Left renal pelvis (tissue), 4 donors: ENCODE data around the gene ZNF862. TPM values are rescaled to one million over a fixed set of nuclear protein-coding genes. Genes with fewer than 3 reads are reported as not detected.

Experiments
- DNase-seq, 4 donors: peaks; one replicate each; pipeline ENCODE4 v3.0.0-alpha.2; 2013; ENCODE audit warnings: low read depth in 4 of 4, low spot score in 3 of 4
- polyA plus RNA-seq, 4 donors: library from polyadenylated mRNA; unstranded; fragments of 120-200 nt; gene quantifications; one replicate each; pipeline ENCODE4 v1.2.1, GENCODE V29; 2013; ENCODE audit not compliant: insufficient read length in 4 of 4

The ZNF862 gene
- polyA plus RNA-seq, 4 donors = 16.7 to 27.3 (median 19.2) TPM

DNA sequence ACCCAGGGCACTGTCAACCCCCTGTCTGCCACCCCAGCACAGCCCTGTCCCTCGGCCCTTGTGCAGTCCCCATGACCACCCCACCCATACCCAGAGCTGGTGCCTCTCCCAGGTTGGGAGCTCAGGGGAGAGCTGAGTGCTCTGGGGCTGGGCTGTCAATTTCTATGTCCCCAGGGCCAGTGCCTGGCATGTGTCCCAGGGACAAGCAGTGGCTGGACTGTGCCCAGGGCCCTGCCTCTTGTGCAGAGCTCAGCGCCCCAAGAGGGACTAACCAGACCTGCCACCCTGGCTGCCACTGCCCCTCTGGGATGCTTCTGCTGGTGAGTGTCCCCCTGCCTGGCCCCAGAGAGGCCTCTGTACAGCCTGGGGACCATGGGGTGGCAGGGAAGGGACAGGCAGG is 29.0 kb upstream of the ZNF862 start:
- no peak for DNase-seq

DNA sequence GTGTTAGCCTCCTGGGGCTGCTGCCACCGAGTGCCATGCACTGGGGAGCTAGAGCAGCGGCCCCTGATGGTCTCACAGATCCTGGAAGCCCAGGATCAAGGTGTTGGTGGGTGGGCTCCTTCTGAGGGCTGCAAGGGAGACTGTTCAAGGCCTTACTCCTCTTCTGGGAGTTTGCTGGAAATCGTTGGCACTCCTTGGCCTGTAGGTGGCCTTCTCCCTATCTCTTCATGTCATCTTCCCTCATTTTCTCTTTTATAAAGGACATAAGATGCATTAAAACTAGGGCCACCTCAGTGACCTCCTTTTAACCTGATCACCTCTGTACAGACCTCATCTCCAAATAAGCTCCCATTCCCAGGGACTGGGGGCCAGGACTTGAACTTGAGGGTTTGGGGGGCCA is 27.0 kb upstream of the ZNF862 start:
- no peak for DNase-seq

DNA sequence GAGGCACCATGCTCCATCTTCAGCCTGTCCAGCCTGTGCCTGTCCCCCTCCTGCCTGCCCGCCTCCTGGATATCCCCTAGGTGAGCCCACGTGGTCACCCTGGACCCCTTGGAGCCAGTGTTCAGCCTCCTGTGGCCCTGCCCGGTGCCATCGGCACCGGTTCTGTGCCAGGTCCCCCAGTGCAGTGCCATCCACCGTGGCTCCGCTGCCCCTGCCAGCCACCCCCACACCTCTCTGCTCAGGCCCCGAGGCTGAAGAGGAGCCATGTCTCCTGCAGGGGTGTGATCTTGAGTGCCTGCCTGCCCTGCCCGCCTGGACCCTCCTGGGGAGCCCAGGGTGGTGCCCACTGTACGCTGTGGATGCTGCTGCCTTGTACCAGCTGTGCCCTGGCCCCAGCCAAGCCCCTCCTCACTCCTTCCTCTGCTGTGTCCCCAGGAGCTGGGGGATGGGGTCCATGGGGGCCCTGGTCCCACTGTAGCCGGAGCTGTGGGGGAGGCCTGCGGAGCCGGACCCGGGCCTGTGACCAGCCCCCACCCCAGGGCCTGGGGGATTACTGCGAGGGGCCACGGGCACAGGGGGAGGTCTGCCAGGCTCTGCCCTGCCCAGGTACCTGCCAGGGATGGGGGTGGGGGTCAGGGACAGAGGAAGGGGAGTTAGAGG is 26.2 kb upstream of the ZNF862 start:
- no peak for DNase-seq

GRCh38 chr7:149813254-149814035 is 24.7 kb upstream of the ZNF862 start:
- no peak for DNase-seq

GRCh38 chr7:149814494-149814893 is 23.7 kb upstream of the ZNF862 start:
- DNase-seq = no peak

DNA sequence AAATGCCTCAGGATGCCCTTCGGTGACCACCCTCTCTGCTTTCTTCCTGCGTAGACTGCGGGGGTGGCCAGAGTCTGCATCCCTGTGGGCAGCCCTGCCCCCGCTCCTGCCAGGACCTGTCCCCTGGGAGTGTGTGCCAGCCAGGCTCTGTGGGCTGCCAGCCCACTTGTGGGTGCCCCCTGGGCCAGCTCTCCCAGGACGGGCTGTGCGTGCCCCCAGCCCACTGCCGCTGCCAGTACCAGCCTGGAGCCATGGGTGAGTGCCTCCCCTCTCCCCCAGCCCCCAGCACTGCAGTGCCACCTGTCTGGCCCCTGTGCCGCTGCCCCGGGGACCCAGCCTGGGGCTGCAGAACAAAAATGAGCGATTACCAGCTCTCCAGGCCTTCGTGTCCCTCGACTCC is 23.1 kb upstream of the ZNF862 start:
- no peak for DNase-seq

DNA sequence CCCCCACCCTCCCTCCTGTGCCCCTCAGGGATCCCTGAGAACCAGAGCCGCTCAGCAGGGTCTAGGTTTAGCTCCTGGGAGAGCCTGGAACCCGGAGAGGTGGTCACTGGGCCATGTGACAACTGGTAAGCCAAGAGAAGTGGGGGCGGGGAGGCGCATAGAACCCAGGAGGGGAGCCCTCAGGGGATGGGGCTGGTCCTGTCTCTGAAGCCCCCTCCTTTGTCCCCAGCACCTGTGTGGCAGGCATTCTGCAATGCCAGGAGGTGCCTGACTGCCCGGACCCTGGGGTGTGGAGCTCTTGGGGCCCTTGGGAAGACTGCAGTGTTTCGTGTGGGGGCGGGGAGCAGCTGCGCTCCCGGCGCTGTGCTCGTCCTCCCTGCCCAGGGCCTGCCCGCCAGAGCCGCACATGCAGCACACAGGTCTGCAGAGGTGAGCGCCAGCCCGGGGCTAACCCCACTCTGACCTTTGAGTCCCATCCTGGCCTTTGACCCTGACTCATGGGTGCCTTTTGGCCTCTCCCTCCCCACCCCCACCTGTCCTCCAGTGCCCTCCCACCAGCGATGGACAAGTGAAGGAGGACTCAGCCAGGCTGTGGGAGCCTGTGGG is 22.4 kb upstream of the ZNF862 start:
- DNase-seq = no peak

- no peak for DNase-seq
Measured at GRCh38 chr7:149816267-149816751, 21.9 kb upstream of the ZNF862 start.

GRCh38 chr7:149816794-149817193 is 21.4 kb upstream of the ZNF862 start:
- no peak for DNase-seq

GRCh38 chr7:149817301-149817771 is 20.8 kb upstream of the ZNF862 start:
- DNase-seq = no peak

DNA sequence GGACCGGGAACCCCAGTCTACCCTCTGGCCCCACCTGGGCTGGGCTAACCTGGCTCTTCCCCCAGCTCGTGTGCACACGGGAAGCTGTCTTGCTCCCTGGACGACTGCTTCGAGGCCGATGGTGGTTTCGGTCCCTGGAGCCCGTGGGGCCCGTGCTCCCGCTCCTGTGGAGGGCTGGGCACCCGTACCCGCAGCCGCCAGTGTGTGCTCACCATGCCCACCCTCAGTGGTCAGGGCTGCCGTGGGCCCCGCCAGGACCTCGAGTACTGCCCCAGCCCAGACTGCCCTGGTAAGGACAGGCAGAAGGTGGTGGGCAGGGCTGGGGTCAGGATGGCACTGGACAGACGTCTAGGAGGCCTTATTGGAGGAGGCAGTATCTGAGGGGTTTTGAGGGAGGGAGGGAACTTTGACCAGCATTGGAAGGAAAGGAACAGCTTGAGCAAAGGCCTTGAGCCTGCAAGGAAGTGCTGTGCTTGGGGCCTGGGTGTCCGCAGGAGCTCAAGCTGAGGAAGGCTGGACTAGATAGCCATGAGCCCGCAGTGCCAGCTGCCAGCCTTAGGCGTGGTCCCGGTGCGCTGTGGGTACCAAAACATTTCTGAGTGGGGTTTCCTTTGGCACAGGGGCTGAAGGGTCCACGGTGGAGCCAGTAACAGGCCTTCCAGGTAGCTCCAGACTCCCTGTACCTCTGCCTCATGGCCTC is 20.2 kb upstream of the ZNF862 start:
- no peak for DNase-seq

DNA sequence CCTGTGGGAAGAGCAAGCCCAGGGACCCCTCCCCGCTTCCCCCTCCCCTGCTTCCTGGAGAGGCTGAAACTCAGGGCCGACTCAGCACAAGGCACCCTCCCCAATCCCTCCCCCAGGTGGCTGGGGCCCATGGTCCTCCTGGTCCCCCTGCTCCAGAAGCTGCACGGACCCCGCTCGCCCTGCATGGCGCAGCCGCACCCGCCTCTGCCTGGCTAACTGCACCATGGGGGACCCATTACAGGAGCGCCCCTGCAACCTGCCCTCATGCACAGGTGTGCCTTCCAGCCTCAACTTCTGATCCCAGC is 19.7 kb upstream of the ZNF862 start:
- no peak for DNase-seq

DNA sequence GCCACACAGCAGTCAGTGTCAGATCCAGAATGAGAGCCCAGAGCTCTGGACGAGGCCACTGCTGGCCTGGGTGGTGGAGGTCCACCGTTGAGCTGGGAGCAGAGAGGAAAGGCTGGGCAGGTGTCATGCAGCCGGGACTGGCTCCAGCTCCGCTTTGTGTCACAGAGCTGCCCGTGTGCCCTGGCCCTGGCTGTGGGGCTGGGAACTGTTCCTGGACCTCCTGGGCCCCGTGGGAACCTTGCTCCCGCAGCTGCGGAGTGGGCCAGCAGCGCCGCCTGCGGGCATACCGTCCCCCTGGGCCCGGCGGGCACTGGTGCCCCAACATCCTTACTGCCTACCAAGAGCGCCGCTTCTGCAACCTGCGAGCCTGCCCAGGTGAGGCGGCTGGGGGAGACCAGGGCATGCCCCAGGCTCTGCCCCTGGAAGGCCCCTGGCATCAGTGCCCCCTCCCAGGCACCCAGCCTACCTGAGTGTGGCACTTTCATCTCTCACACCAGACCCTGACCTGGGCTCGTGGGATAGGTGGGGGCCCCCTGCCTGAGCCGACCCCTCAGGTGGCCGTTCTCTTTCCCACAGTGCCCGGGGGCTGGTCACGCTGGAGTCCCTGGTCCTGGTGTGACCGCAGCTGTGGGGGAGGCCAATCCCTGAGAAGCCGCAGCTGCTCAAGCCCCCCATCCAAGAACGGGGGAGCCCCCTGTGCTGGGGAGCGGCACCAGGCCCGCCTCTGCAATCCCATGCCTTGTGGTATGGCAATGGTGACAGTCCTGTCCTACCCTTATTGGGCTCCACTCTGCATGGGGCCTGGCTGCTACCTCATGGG is 18.8 kb upstream of the ZNF862 start:
- no peak for DNase-seq

- DNase-seq = no peak
Measured at GRCh38 chr7:149819961-149820340, 18.2 kb upstream of the ZNF862 start.

- DNase-seq = no peak
Measured at GRCh38 chr7:149820622-149821190, 17.5 kb upstream of the ZNF862 start.

- DNase-seq = no peak
Measured at GRCh38 chr7:149821191-149822148, 16.7 kb upstream of the ZNF862 start.

DNA sequence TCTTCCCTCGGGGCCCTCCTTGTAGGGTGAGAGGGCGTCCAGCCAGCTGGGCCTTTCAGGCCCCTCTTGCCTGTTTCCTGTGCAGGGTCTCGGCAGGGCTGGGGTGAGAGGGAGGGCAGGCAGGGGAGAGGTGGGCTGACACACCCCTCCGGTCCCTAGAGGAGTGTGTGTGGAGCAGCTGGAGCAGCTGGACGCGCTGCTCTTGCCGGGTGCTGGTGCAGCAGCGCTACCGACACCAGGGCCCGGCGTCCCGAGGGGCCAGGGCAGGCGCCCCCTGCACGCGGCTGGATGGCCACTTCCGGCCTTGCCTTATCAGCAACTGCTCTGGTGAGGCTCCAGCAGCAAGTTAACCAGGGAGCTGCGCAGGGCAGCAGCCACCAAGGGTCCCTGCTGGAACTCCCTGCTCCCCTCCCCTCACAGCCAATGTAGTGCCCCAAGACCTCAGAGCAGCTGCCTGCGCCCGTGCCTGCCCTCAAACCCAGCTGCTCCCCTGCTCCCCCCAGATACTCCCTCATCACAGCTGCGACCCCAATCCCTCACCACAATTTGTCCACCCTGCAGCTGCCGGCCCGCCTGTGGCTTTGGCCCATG is 15.7 kb upstream of the ZNF862 start:
- DNase-seq = no peak

DNA sequence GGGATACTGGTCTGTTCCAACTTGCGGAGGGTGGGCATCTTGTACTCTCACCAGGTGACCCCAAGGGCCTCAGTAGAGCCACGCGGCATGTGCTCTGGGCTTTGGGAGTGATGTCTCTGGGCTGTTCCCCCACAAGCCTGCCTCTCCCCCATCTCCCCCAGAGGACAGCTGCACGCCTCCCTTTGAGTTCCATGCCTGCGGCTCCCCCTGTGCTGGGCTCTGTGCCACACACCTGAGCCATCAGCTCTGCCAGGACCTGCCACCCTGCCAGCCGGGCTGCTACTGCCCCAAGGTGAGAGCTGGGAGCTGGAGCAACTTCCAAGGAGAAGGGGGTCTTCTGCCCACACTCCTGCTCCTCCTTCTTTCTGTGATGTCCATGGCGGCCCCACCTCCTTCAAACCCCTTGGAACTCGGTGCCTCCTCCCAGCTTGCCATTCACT is 15.0 kb upstream of the ZNF862 start:
- DNase-seq = no peak
